ENCODE results near the gene JUP. TPM values are rescaled to one million over a fixed set of nuclear protein-coding genes. Genes with fewer than 3 reads are reported as not detected.
A peak's percentile ranks its signal among the peaks of the same experiment; 100 is the strongest.

Gene JUP
- total and polyA plus RNA-seq, 2 of the 13 experiments (the other 11 are each of a cell fraction or from before 2014, with no cell fraction given): 12.1 to 20.6 TPM

DNA sequence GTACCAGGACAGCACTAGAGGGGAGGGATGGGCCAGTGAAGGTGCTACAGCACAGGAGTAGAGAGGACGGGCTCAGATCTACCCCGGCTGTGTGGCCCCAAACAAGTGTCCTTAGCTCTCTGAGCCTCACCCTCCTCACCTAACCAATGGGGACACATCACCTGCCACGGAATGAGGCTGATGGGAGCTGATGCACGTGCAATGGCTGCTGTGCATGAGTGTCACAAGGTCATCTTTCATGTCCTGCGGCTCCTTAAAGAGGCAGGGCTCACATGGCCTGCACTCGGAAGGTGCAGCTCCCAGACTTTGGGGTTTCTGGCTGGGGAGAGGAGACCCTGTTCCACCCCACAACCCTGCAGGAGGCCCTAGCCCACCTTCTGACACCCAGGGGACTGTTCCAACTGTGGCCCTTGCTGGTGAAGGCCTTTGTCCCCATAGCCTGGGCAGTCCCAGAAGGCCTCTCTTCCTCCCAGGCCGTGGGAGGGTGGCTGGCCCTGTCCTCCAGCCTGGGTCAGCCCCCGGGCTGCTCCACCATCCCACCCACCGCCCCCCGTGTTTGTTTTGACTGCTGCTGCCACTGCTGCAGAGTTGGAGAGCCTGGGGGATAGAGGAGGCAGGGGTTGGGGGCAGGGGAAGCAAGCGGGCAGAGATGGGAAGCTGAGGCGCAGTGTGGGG lies 62.6 kb downstream of the JUP start:
- TF ChIP-seq BHLHE40 (IDR thresholded peaks at IDR 0.05; ENCODE audit: low read length) (peak; percentile 73), ZNF768 (CRISPR knock-in tag; IDR thresholded peaks at IDR 0.05) (peak; percentile 84), ZFP91 (CRISPR knock-in tag; IDR thresholded peaks at IDR 0.05; ENCODE audit: borderline replicate concordance) (0 out of 2 replicates have a peak, but pooled peaks have one; percentile 44), RXRA (CRISPR knock-in tag; IDR thresholded peaks at IDR 0.05) (peak; percentile 24; the same call in 1 of the 2 replicates), PBX2 (CRISPR knock-in tag; IDR thresholded peaks at IDR 0.05) (no peak)
- TF ChIP-seq, protein P1, sequence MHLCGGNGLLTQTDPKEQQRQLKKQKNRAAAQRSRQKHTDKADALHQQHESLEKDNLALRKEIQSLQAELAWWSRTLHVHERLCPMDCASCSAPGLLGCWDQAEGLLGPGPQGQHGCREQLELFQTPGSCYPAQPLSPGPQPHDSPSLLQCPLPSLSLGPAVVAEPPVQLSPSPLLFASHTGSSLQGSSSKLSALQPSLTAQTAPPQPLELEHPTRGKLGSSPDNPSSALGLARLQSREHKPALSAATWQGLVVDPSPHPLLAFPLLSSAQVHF (CRISPR knock-in tag; IDR thresholded peaks at IDR 0.05): no peak
- Histone ChIP-seq H3K36me3 (replicated peaks in 1 of 2; ENCODE audit: control insufficient read depth in 1 of 2, insufficient read depth in 2 of 2, low read length in 2 of 2) (no peaks in the 10 kb centered on the region), H3K79me2 (ENCODE audit: insufficient read depth, low read length) (no peaks in the 10 kb centered on the region), H3K27ac (ENCODE audit: extremely low read length, insufficient read depth, low read length) (no peak overlapping the region), H3K4me2 (ENCODE audit: low read depth, low read length) (no peak overlapping the region), H3K9ac (ENCODE audit: insufficient read depth, low read depth, low read length) (no peak overlapping the region), H3K27me3 (ENCODE audit: control insufficient read depth in 1 of 2, insufficient read depth in 2 of 2, low read length in 2 of 2) (peaks cover 10 to 65% of the 10 kb centered on the region in 2 experiments; a peak in 4 of 5 replicates), H3K4me1 (ENCODE audit: insufficient read depth, low read length) (no peaks in the 10 kb centered on the region), H3K4me3 (replicated peaks in 1 of 3; ENCODE audit: insufficient read depth in 1 of 3, low read depth in 2 of 3, low read length in 3 of 3) (no peak overlapping the region), H2AFZ (ENCODE audit: low read length) (no peak overlapping the region), H3K9me3 (ENCODE audit: low read length) (no peaks in the 10 kb centered on the region), H4K20me1 (ENCODE audit: insufficient read depth, low read length) (no peaks in the 10 kb centered on the region)
- WGBS (ENCODE audit: low lambda C conversion rate): 23% methylated on average over 11 of the region's 12 CpGs
- ATAC-seq (peak; percentile 19; the same call in 2 of the 3 replicates), FAIRE-seq (no peak), DNase-seq (ENCODE audit: low spot score) (no peak)
- ChIA-PET CTCF (ENCODE audit: low intra/inter-chr PET ratio, low total read pairs) (no interaction called here), POLR2A (interaction anchor here (1.2 to 1.8 kb wide), 2 partner anchors 10 to 34 kb away, joined by 3 to 8 read pairs; partner anchors contain the start of gene HAP1)
- in situ Hi-C loops (cut with HindIII; ENCODE audit: extremely low pct_ligation_motif_present, low pct_unique_long_range_greater_than_20kb): no loop called here
- intact Hi-C loops (cut with micrococcal nuclease; ENCODE audit: unreplicated experiment): no loop called here
- BruUV-seq (replicated peaks): no TSS peak
